ENCODE data around the gene VAV1. TPM values are rescaled to one million over a fixed set of nuclear protein-coding genes. Genes with fewer than 3 reads are reported as not detected.
A peak's percentile ranks its signal among the peaks of the same experiment; 100 is the strongest.

Gene VAV1
- total and polyA plus RNA-seq, 9 of the 15 experiments (the other 6 are each of a cell fraction or from before 2014, with no cell fraction given): 0.46 to 20.1 (median 11.1) TPM

GRCh38 chr19:6773323-6773931 lies 919 bp downstream of the VAV1 start (continued):
- TF ChIP-seq, protein P1, sequence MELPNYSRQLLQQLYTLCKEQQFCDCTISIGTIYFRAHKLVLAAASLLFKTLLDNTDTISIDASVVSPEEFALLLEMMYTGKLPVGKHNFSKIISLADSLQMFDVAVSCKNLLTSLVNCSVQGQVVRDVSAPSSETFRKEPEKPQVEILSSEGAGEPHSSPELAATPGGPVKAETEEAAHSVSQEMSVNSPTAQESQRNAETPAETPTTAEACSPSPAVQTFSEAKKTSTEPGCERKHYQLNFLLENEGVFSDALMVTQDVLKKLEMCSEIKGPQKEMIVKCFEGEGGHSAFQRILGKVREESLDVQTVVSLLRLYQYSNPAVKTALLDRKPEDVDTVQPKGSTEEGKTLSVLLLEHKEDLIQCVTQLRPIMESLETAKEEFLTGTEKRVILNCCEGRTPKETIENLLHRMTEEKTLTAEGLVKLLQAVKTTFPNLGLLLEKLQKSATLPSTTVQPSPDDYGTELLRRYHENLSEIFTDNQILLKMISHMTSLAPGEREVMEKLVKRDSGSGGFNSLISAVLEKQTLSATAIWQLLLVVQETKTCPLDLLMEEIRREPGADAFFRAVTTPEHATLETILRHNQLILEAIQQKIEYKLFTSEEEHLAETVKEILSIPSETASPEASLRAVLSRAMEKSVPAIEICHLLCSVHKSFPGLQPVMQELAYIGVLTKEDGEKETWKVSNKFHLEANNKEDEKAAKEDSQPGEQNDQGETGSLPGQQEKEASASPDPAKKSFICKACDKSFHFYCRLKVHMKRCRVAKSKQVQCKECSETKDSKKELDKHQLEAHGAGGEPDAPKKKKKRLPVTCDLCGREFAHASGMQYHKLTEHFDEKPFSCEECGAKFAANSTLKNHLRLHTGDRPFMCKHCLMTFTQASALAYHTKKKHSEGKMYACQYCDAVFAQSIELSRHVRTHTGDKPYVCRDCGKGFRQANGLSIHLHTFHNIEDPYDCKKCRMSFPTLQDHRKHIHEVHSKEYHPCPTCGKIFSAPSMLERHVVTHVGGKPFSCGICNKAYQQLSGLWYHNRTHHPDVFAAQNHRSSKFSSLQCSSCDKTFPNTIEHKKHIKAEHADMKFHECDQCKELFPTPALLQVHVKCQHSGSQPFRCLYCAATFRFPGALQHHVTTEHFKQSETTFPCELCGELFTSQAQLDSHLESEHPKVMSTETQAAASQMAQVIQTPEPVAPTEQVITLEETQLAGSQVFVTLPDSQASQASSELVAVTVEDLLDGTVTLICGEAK (IDR thresholded peaks at IDR 0.05): peak; percentile 39; the same call in 1 of the 2 replicates
- TF ChIP-seq, protein P1 (CRISPR knock-in tag; IDR thresholded peaks at IDR 0.05): no peak
- TF ChIP-seq RBM34 (IDR thresholded peaks at IDR 0.05; ENCODE audit: borderline replicate concordance, insufficient read depth, low read length) (no peak), CTBP1 (IDR thresholded peaks at IDR 0.05; ENCODE audit: borderline replicate concordance) (0 out of 2 replicates have a peak, but pooled peaks have one; percentile 34), MYC (IDR thresholded peaks at IDR 0.05; ENCODE audit: low read depth, low read length) (peak; percentile 13; the same call in 1 of the 2 replicates), MYC (CRISPR knock-in tag; IDR thresholded peaks at IDR 0.05; ENCODE audit: borderline replicate concordance, low read depth) (no peak), SRSF7 (optimal IDR thresholded peaks at IDR 0.05; ENCODE audit: low read depth, low read length) (no peak), RREB1 (CRISPR knock-in tag; IDR thresholded peaks at IDR 0.05) (no peak), STAG1 (CRISPR knock-in tag; IDR thresholded peaks at IDR 0.05; ENCODE audit: borderline replicate concordance) (no peak), CGGBP1 (CRISPR knock-in tag; IDR thresholded peaks at IDR 0.05) (no peak), ZKSCAN3 (CRISPR knock-in tag; IDR thresholded peaks at IDR 0.05) (no peak)

Measured in K562 (cell line).